ENCODE measurements around the gene GALNT12.

Gene GALNT12, protein sequence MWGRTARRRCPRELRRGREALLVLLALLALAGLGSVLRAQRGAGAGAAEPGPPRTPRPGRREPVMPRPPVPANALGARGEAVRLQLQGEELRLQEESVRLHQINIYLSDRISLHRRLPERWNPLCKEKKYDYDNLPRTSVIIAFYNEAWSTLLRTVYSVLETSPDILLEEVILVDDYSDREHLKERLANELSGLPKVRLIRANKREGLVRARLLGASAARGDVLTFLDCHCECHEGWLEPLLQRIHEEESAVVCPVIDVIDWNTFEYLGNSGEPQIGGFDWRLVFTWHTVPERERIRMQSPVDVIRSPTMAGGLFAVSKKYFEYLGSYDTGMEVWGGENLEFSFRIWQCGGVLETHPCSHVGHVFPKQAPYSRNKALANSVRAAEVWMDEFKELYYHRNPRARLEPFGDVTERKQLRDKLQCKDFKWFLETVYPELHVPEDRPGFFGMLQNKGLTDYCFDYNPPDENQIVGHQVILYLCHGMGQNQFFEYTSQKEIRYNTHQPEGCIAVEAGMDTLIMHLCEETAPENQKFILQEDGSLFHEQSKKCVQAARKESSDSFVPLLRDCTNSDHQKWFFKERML

DNA sequence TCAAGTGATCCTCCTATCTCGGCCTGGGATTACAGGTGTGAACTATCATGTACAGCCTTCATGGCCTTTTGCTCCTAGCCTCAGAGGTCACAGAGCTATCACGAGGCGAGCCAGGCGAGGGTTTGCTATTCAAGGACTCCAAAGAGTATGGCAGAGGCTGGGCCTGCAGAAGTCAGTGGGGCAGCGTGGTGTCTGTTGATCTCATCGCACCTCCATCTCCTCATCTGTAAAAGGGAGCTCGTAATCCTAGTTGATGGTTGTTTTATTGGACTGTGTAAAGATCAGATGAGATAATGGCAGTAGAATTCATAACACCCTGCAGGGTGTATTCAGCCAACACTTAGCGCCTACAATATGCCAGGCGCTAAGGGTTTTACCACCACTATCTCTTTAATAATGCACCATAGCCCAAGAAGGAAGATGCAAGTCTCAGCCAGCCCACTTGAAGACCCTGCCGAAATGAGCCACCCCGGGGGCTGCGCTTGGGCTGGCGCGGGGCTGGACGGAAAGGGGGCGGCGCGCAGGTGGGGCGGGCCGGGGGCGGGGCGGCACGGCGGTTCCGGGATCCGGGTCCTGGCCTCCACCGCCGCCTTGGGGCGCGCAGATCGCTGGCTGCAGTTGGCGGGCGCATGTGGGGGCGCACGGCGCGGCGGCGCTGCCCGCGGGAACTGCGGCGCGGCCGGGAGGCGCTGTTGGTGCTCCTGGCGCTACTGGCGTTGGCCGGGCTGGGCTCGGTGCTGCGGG lies at the start of gene GALNT12:
Gene GALNT12 (plus strand): TSS at position 601 of the 744 bp plus-strand sequence. CDS start 29 bp downstream, at position 630.
- ChIA-PET CTCF (interaction anchor here (1.0 to 5.0 kb wide), 9 partner anchors 10 to 191 kb away, joined by 3 to 16 read pairs (median 6); no protein-coding TSS in a partner anchor), POLR2A (no interaction called here)
- peak; percentile 73 for DNase-seq (ENCODE audit: extremely low spot score)
- TF ChIP-seq, protein P1, sequence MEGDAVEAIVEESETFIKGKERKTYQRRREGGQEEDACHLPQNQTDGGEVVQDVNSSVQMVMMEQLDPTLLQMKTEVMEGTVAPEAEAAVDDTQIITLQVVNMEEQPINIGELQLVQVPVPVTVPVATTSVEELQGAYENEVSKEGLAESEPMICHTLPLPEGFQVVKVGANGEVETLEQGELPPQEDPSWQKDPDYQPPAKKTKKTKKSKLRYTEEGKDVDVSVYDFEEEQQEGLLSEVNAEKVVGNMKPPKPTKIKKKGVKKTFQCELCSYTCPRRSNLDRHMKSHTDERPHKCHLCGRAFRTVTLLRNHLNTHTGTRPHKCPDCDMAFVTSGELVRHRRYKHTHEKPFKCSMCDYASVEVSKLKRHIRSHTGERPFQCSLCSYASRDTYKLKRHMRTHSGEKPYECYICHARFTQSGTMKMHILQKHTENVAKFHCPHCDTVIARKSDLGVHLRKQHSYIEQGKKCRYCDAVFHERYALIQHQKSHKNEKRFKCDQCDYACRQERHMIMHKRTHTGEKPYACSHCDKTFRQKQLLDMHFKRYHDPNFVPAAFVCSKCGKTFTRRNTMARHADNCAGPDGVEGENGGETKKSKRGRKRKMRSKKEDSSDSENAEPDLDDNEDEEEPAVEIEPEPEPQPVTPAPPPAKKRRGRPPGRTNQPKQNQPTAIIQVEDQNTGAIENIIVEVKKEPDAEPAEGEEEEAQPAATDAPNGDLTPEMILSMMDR (IDR thresholded peaks at IDR 0.05; ENCODE audit: control extremely low read depth, extremely low read depth, low read depth, missing control alignments) = peak; percentile 29

DNA sequence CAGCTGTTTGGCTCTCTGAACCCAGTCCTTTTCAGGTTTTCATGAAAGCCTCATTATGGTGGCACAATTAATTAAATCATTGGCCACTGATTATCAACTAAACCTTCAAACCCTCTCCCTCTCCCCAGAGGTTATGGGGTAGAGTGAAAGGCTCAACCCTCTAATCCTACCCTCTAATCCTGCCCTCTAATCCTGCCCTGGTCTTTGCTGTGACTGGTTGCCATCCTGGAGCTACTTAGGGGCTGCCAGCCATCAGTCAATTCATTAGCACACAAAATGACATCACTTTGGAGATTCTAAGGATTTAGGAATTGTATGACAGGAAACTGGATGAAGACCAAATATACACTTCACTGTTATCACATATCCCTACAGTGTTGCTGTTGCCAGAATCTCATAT lies 47.2 kb upstream of the GALNT12 start:
- ChIA-PET POLR2A (no interaction called here), CTCF (interaction anchor here (7.8 kb wide), 1 partner anchor 15 kb away, joined by 53 read pairs; no protein-coding TSS in a partner anchor)
- TF ChIP-seq, protein P1 (IDR thresholded peaks at IDR 0.05; ENCODE audit: control extremely low read depth, extremely low read depth, low read depth, missing control alignments) = no peak
- no peak for DNase-seq (ENCODE audit: extremely low spot score)

DNA sequence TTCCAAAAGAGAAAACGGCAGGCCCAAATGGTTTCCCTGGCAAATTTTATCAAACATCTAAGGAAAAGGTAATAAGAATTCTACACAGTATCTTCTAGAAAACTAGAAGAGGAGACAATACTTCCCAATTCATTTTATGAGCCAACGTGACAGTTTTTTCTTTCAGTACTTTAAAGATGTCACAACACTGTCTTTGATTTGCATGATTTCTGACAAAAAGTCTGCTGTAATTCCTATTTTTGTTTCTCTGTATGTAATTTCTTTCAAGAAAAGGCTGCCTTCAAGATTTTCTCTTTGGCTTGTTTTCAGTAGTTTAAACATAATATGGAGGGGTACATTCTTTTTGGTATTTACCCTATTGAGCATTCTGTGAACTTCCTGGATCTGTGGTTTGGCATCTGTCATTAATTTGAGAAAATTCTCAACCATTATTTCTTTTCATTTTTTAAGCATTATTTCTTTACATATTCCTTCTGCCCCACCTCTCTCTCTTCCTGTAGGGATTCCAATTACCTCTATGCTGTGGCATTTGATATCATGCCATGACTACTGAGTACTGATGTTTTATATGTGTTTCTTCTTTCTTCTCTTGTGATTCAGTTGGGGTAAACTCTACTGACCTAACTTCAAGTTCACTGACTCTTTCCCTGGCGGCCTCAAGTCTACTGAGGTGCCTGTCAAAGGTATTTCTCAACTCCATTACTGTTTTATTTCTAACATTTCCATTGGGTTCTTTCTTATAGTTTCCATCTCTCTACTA lies 43.3 kb upstream of the GALNT12 start:
- ChIA-PET POLR2A (no interaction called here), CTCF (interaction anchor here (3.6 kb wide), 1 partner anchor 12 kb away, joined by 36 read pairs; no protein-coding TSS in a partner anchor)
- TF ChIP-seq, protein P1 (IDR thresholded peaks at IDR 0.05; ENCODE audit: control extremely low read depth, extremely low read depth, low read depth, missing control alignments) = no peak
- no peak for DNase-seq (ENCODE audit: extremely low spot score)

DNA sequence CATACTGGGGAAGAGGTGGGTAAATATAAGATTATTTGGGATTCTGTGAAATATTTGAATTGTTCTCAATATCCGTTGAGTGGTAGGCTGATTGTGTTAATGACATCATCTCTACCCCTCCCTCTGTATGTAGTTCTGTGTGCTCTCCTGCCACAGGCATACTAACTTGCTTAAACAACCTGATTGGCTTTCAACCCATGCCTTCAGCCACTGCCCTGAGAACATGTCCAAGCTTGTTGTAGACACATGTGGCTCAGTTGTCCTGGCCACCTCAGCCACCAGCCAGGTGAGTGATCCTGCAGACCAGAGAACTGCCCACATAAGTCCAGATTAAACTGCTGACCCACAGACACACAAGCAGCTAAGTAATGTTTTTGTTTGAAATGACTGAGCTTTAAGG lies 42.2 kb upstream of the GALNT12 start:
- POLR2A ChIA-PET = no interaction called here
- TF ChIP-seq, protein P1 (IDR thresholded peaks at IDR 0.05; ENCODE audit: control extremely low read depth, extremely low read depth, low read depth, missing control alignments) = no peak
- CTCF ChIA-PET = interaction anchor here (1.1 to 3.6 kb wide), 2 partner anchors 11 to 19 kb away, joined by 4 to 36 read pairs; no protein-coding TSS in a partner anchor
- no peak for DNase-seq (ENCODE audit: extremely low spot score)

DNA sequence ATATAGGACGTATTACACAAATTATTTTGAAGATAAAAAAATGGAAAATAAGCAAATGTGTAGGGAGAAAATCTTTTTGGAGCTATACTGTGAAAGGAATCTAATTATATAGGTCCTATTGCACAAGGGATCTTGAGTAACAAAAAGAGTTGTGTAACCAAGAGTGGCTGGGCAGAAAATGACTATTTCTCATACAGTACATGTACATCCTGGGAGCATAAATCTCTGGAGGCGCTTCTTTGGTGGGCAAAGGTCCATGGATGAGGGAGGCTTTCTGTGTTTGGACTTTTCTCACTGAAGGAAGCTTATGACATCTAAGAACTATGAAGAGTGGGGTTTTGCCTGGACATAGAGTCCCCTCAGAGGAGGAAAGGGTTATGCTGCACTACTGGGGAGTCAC lies 40.9 kb upstream of the GALNT12 start:
- POLR2A ChIA-PET = no interaction called here
- DNase-seq (ENCODE audit: extremely low spot score) = no peak
- TF ChIP-seq, protein P1 (IDR thresholded peaks at IDR 0.05; ENCODE audit: control extremely low read depth, extremely low read depth, low read depth, missing control alignments) = no peak
- CTCF ChIA-PET = interaction anchor here (1.1 to 3.6 kb wide), 2 partner anchors 9 to 18 kb away, joined by 4 to 36 read pairs; no protein-coding TSS in a partner anchor

Data from GM10248 (cell line).